NT2/D1 (cell line): Measurements from ENCODE around the gene RNF220.
A peak's percentile ranks its signal among the peaks of the same experiment; 100 is the strongest.

Source experiments
- DNase-seq: peaks from one replicate; pipeline ENCODE4 v3.0.0-alpha.2; 2011; ENCODE audit warnings: low read depth, low spot score
- H3K27me3 ChIP-seq: 2 replicates; pipeline ENCODE4 v1.6.0; 2011; ENCODE audit warnings: mild to moderate bottlenecking; ENCODE audit not compliant: insufficient read length, insufficient read depth
- H3K36me3 ChIP-seq: 2 replicates; pipeline ENCODE4 v1.6.1; 2011; ENCODE audit warnings: mild to moderate bottlenecking, low read length, mixed read lengths; ENCODE audit not compliant: insufficient read depth, insufficient read length
- H3K4me1 ChIP-seq: 2 replicates; pipeline ENCODE4 v1.5.1; 2011; ENCODE audit not compliant: insufficient read depth, insufficient read length
- H3K4me3 ChIP-seq: 2 replicates; pipeline ENCODE4 v1.5.1; 2011; ENCODE audit warnings: low read depth; ENCODE audit not compliant: insufficient read length
- H3K9ac ChIP-seq: 2 replicates; pipeline ENCODE4 v1.6.0; 2011; ENCODE audit warnings: low read depth; ENCODE audit not compliant: insufficient read length
- H3K9me3 ChIP-seq: 2 replicates; pipeline ENCODE4 v1.5.1; 2011; ENCODE audit warnings: mild to moderate bottlenecking, low read length; ENCODE audit not compliant: insufficient read depth
- SUZ12 ChIP-seq: IDR thresholded peaks from 2 replicates; pipeline ENCODE4 v1.6.1; 2011; ENCODE audit not compliant: insufficient read length, insufficient read depth; ENCODE audit errors: extremely low read depth
- YY1 ChIP-seq: IDR thresholded peaks from 2 replicates; pipeline ENCODE4 v1.6.1; 2011; ENCODE audit not compliant: insufficient read length, insufficient read depth
- ZNF274 ChIP-seq: IDR thresholded peaks from 2 replicates; pipeline ENCODE4 v1.6.1; 2011; ENCODE audit warnings: mild to moderate bottlenecking, low read depth, low read length

The RNF220 gene

DNA sequence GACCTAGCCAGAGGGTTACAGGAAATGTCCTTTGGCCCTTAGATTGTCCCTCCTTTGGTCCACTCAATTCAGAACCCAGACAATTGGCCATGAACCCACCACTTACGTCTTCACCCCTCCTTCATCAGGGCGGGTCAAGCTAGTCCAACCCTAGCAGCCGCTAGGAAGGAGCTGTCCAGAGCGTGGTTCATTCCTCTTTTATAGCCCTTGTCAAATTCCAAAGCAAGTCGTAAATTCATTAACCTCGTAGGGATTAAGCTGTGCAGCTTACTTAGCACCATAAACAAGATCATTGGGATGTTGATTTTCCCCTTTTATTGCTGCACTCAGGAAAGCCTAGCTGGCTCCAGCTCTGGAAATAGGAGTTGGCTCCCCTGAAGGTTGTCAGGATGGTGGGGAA lies 179.1 kb downstream of the RNF220 start:
- H3K27me3 ChIP-seq, result peaks cover 31% of the 10 kb centered on the region
- no peak overlapping the region for H3K4me3 ChIP-seq
- no peaks in the 10 kb centered on the region for H3K9me3 ChIP-seq
- no peak overlapping the region for H3K9ac ChIP-seq
- peak; percentile 57 for DNase-seq
- no peak for TF ChIP-seq YY1
- no peak for TF ChIP-seq ZNF274
- no peak for TF ChIP-seq SUZ12
- peaks cover 5% of the 10 kb centered on the region for H3K4me1 ChIP-seq
- H3K36me3 ChIP-seq, result no peaks in the 10 kb centered on the region

GRCh38 chr1:44585315-44585920 lies 180.4 kb downstream of the RNF220 start:
- Histone ChIP-seq H3K27me3 (peaks cover 37% of the 10 kb centered on the region), H3K9me3 (no peaks in the 10 kb centered on the region), H3K4me1 (peaks cover 5% of the 10 kb centered on the region), H3K9ac (no peak overlapping the region), H3K36me3 (no peaks in the 10 kb centered on the region), H3K4me3 (no peak overlapping the region)
- no peak for TF ChIP-seq SUZ12
- no peak for TF ChIP-seq YY1
- TF ChIP-seq ZNF274, result no peak
- no peak for DNase-seq

GRCh38 chr1:44587796-44588460 lies 182.9 kb downstream of the RNF220 start:
- no peaks in the 10 kb centered on the region for H3K9me3 ChIP-seq
- peaks cover 22% of the 10 kb centered on the region for H3K27me3 ChIP-seq
- H3K4me3 ChIP-seq, result no peak overlapping the region
- H3K36me3 ChIP-seq, result no peaks in the 10 kb centered on the region
- TF ChIP-seq SUZ12, result no peak
- no peak for DNase-seq
- H3K9ac ChIP-seq, result no peak overlapping the region
- H3K4me1 ChIP-seq, result peaks cover 16% of the 10 kb centered on the region

DNA sequence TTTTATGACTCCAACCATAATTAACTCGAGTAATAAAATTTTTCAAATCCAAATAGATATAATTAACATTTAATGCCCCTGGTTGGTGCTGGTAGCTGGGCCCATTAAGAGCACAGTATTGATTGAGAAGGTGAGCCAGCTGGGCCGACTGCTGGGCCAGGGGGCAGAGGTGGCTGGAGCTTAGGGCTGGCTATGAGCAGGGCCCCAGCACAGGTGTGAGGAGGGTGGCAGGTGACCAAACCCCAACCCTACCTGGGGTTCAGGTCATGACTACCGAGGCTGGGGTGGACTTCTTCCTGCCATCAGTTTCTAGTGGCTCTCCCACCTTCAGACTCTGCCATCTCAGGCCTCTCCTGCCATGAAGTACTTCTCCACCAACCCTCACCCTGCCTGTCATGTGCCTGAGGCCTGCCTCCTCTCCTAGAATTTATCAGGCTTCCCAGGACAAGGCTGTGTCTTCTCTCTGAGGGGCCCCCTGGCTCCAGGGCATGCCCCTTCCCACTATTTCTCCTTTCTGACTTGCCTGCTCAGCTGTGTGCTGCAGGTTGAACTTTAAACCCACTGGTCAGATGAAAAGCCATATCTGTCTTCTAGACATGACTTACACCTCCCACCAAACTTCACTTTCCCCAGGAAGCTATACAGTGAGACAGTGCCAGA lies 183.6 kb downstream of the RNF220 start:
- no peak for TF ChIP-seq SUZ12
- no peak for TF ChIP-seq YY1
- TF ChIP-seq ZNF274, result no peak
- DNase-seq, result no peak
- Histone ChIP-seq H3K9me3 (no peaks in the 10 kb centered on the region), H3K9ac (no peak overlapping the region), H3K27me3 (peaks cover 21% of the 10 kb centered on the region), H3K4me1 (peaks cover 17% of the 10 kb centered on the region), H3K36me3 (no peaks in the 10 kb centered on the region), H3K4me3 (no peak overlapping the region)

- TF ChIP-seq YY1, result no peak
- TF ChIP-seq SUZ12, result no peak
- TF ChIP-seq ZNF274, result no peak
- H3K36me3 ChIP-seq, result no peaks in the 10 kb centered on the region
- no peaks in the 10 kb centered on the region for H3K9me3 ChIP-seq
- H3K27me3 ChIP-seq, result peaks cover 24% of the 10 kb centered on the region
- no peak overlapping the region for H3K9ac ChIP-seq
- peaks cover 23% of the 10 kb centered on the region for H3K4me1 ChIP-seq
- H3K4me3 ChIP-seq, result no peak overlapping the region
- no peak for DNase-seq
Observed at GRCh38 chr1:44590475-44590874, 185.4 kb downstream of the RNF220 start.

DNA sequence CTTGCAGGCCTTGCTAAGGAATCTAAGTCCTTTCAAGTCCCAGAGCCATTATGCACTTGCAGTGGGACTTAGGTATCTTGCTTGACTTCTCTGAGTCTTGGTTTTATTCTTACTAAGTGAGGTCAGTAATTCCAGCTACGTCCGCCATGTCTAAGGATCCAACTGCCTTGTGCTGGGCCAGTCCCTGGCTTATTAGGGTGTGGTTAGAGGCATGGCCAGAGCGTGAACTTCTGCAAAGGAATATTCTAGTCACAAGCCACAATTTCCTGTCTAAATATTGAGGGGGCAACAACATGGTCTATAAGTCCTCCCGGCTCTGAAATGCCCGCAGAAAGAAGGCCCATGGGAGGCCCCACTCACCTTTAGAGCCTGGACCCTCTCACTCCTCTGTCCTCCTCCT lies 186.3 kb downstream of the RNF220 start:
- no peak overlapping the region for H3K9ac ChIP-seq
- H3K27me3 ChIP-seq, result peaks cover 18% of the 10 kb centered on the region
- no peak for DNase-seq
- H3K4me1 ChIP-seq, result peaks cover 23% of the 10 kb centered on the region
- H3K4me3 ChIP-seq, result no peak overlapping the region
- H3K9me3 ChIP-seq, result no peaks in the 10 kb centered on the region
- TF ChIP-seq ZNF274 (no peak), SUZ12 (no peak), YY1 (no peak)
- no peaks in the 10 kb centered on the region for H3K36me3 ChIP-seq
